Activated naive CD4-positive, alpha-beta T cell treated with anti-CD3 and anti-CD28 coated beads, Interleukin-2, amount 50 U/mL, for 16 hours (primary cell): ENCODE measurements around the gene PLXNB1.
"Not testable (repeated sequence)": the region's sequence is repeated elsewhere in the genome, so short reads cannot be mapped to it uniquely, and the experiment has no call there.

ENCODE experiments used
- DNase-seq: peaks from one replicate; pipeline ENCODE4 v3.0.0-alpha.2; 2020

The PLXNB1 gene

GRCh38 chr3:48461767-48462166 is 31.9 kb upstream of the PLXNB1 start:
- DNase-seq: not testable (repeated sequence)

GRCh38 chr3:48460517-48460902 is 30.6 kb upstream of the PLXNB1 start:
- no peak for DNase-seq

- DNase-seq: no peak
Observed at GRCh38 chr3:48459773-48460516, 30.1 kb upstream of the PLXNB1 start.

DNA sequence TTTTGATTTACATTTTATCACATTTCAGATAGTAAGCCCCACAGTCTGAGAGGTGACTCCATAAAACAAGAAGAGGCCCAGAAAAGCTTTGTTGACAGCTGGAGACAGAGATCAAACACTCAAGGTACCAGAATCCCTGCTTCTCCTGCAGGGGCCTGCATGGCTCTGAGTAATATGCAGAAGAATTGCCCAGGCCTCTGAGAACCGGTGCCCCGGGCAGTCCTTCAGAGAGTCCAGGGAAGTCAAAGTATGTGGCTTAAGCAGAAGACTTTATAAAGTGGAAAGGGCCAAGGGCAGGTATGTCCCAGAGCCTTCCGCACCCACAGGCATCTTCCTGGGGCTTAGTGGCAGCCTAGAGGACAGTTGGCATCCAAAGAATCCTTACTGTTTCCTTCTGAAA is 29.4 kb upstream of the PLXNB1 start:
- DNase-seq: no peak

- no peak for DNase-seq
Observed at GRCh38 chr3:48456456-48456855, 26.6 kb upstream of the PLXNB1 start.

DNA sequence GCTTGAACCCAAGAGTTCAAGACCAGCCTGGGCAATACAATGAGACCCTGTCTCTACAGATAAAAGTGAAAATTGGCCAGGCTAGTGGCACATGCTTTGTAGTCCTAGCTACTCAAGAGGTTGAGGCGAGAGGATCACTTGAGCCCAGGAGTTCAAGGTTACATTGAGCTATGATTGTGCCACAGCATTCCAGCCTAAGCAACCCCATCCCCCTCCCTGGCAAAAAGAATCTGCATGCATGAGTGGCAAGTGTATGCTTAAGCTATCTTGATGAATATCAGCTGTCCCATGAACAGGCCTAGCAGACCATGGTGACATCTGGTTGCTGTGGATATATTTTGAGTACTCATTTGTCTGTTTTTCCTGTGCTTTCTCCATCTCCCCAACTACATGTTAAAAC is 21.4 kb upstream of the PLXNB1 start:
- DNase-seq: no peak

DNA sequence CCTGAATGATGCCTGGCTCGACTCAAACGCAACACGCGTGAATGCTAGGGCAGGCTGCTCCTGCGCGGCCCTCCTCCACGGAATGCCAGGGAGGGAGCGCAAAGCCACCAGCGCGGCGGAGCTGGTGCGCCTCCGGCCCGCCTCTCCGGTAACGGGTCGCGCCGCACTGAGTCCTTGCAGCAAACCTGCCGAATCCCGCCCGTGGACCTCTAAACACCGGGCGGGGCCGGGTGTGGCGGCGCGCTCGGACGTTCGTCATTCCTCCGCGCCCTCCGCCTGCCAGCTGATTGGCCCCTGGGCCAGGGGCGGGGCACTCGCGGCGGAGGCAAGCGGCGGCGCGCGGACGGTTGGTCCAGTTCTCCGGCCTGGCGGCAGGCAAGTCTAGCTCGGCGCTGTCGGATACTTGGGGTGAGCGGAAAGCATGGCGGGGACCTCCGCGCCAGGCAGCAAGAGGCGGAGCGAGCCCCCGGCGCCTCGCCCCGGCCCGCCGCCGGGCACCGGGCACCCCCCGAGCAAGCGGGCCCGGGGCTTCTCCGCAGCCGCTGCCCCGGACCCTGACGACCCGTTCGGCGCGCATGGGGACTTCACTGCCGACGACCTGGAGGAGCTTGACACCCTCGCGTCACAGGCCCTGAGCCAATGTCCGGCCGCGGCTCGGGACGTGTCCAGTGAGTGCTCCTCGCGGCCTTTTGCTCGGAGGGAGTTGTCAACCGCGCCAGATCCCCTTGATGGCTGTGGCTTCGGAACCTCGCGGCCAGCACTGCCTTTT is 16.7 kb upstream of the PLXNB1 start, which contains the start of gene ATRIP:
Gene ATRIP, plus strand, starts transcription at position 313 of the 769 bp plus-strand sequence. Its CDS starts 109 bp downstream, at position 422.
- peak; percentile 86 for DNase-seq

DNA sequence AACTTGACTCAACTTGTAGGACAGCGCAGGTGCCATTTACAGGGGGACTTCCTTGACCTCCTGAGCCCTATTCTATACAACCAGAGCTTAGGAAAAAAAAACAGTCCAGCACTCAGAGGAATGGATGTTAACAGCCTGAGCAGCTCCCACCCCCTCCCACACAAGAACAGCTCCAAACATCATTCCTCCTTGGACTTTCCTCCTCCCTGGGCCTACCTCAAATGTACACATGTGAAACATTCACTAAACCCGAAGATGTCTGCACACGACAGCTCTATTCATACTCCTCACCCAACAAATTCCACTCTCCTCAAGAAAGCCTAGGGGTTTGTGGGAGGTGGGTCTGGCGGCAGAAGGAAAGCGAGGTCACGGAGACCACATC is 16.1 kb upstream of the PLXNB1 start:
- no peak for DNase-seq

GRCh38 chr3:48445277-48445882 is 15.5 kb upstream of the PLXNB1 start:
- DNase-seq: no peak

- DNase-seq: no peak
Observed at GRCh38 chr3:48441940-48442339, 12.1 kb upstream of the PLXNB1 start.

DNA sequence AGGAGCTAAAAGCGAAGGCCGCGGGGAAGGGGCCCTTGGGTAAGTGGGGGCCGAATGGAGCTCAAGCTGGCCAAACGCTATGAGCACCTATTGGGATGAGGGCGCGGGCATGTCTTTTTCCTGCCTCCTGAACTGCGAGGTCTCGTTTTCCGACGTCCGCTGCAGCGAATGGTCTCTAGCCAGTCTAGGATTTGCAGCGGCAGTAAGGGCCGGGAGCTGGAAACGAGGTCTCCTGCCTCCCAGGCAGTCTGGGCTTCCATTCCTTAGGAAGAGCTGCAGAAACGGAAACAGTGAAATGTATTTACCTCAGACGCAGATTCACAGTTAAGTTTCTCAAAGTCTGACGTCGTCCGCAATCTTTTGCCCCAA is 10.7 kb upstream of the PLXNB1 start:
- no peak for DNase-seq

GRCh38 chr3:48439820-48440589 is 10.1 kb upstream of the PLXNB1 start, which contains the start of the genes CCDC51 and TMA7:
CCDC51 (minus strand) TSS chr3:48440119; CDS start chr3:48435128, 4,991 bp downstream.
TMA7 (plus strand) TSS chr3:48440257; CDS start chr3:48440297, 40 bp downstream.
- DNase-seq: peak; percentile 99

GRCh38 chr3:48437812-48438211 is 7.9 kb upstream of the PLXNB1 start:
- DNase-seq: no peak

GRCh38 chr3:48436855-48437254 is 7.0 kb upstream of the PLXNB1 start:
- DNase-seq: no peak

GRCh38 chr3:48436477-48436787 is 6.5 kb upstream of the PLXNB1 start:
- DNase-seq: no peak

GRCh38 chr3:48435774-48436476 is 6.0 kb upstream of the PLXNB1 start:
- DNase-seq: peak; percentile 83

GRCh38 chr3:48435223-48435595 is 5.3 kb upstream of the PLXNB1 start:
- DNase-seq: no peak

GRCh38 chr3:48434591-48435222 is 4.8 kb upstream of the PLXNB1 start:
- no peak for DNase-seq

GRCh38 chr3:48433472-48434118 is 3.7 kb upstream of the PLXNB1 start:
- no peak for DNase-seq

DNA sequence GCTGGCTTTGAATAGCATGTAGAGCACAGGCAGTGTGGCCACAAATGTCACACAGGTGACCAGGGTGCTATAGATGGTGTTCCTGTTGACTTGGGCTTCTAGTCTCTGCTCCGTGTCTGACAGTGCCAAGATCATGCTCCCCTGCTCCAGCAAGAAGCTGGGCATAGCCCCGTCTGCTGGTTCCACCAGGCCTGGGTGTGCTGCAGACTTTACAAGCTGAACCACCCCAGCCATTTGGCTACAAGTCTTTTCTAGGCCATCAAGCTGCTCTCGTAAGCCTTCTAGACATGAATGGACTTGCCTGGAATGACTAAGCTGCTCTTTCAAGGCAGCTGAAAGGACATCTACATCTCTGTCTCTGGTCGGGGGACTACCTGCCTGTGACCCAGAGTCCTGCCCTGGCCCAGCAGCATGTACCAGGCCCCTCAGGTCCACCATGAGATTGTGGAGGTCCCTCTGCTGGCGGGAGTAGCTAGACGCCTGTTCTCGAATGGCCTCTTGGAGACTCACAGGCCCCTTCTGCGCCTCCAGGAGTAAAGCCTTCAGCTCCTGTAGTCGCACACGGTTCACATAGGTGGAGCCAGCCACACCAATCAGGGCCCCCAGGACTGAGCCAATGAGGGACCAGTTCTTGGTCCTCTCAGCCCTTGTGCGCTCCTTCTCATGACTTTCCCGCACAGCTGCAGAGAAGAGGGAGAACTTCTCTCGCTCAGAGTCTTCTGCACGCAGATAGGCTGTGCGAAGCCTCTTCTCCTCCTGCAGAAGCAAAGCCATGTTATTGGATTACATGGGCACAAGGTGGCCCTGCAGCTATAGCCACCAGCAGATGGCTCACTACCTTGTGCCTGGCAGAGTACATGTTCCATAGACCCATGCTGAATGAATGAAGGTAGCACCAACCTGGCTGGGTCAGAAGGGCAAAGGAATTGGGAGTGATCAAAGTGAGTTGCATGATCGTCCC is 2.8 kb upstream of the PLXNB1 start:
- no peak for DNase-seq
